Measurements from ENCODE around the gene FBXL19.

- no peak for TF ChIP-seq IFI16 (CRISPR knock-in tag; IDR thresholded peaks at IDR 0.05)
- no peak for TF ChIP-seq RB1 (IDR thresholded peaks at IDR 0.05; ENCODE audit: low read depth)
- TF ChIP-seq ZHX1 (conservative IDR thresholded peaks at IDR 0.05; ENCODE audit: low read length), result no peak
- TF ChIP-seq ZNF830 (CRISPR knock-in tag; IDR thresholded peaks at IDR 0.05), result no peak
- no peak for TF ChIP-seq ZKSCAN8 (CRISPR knock-in tag; IDR thresholded peaks at IDR 0.05)
- TF ChIP-seq RBM39 (optimal IDR thresholded peaks at IDR 0.05; ENCODE audit: low read depth, low read length), result no peak
- TF ChIP-seq JUND (IDR thresholded peaks at IDR 0.05; ENCODE audit: borderline replicate concordance, low read depth, low read length), result no peak
- no peak for TF ChIP-seq JUND (tag; IDR thresholded peaks at IDR 0.05; ENCODE audit: borderline replicate concordance, low read depth, low read length)
- TF ChIP-seq POLR2A (conservative IDR thresholded peaks at IDR 0.05), result no peak
- TF ChIP-seq PRDM10 (IDR thresholded peaks at IDR 0.05; ENCODE audit: partially characterized antibody), result no peak
Measured at GRCh38 chr16:30989469-30990047, 66.2 kb downstream of the FBXL19 start.

Measured in K562 (cell line).